NCI-H1417 treated with DMSO at 0.1 percent for 48 hours (cell line): ENCODE results near the gene GRAP2.

Experiments used
- DNase-seq: peaks from one replicate; lab custom pipeline; 2025; lab: John Stamatoyannopoulos, UW

Gene GRAP2

GRCh38 chr22:40014667-40015248 is 113.9 kb downstream of the GRAP2 start:
- no peak for DNase-seq

GRCh38 chr22:40015358-40015976 is 114.6 kb downstream of the GRAP2 start:
- no peak for DNase-seq

- DNase-seq: no peak
Measured at GRCh38 chr22:40018051-40018450, 117.2 kb downstream of the GRAP2 start.

GRCh38 chr22:40019100-40019499 is 118.2 kb downstream of the GRAP2 start:
- no peak for DNase-seq

- DNase-seq: no peak
Measured at GRCh38 chr22:40020956-40021355, 120.1 kb downstream of the GRAP2 start.

GRCh38 chr22:40021401-40022000 is 120.6 kb downstream of the GRAP2 start:
- DNase-seq: peak; percentile 28

GRCh38 chr22:40022536-40023240 is 121.8 kb downstream of the GRAP2 start:
- DNase-seq: no peak
